ENCODE measurements around the gene HSD11B2. TPM values are rescaled to one million over a fixed set of nuclear protein-coding genes. Genes with fewer than 3 reads are reported as not detected.

The HSD11B2 gene
- total and polyA plus RNA-seq, 4 donors, result 3.0 to 9.3 (median 5.1) TPM

DNA sequence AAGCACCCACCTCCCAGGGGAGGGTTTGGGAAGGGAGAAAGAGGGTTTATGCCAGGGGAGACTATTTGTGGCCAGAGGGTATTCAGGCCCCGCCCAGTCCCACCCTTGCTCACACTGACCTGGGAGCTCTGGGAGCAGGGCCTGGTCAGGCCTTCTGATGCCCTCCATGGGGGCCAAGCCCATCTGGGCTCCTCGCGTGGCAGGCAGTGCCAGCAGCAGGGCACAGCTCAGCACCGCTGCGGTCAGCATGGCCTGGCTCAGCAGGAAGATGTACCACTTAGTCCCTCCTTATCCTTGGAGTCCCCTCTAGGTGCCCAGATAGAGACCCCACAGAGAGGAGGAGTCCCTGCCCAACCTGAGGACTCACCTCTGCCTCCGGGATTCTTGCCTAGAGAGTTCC, 52.2 kb downstream of the HSD11B2 start, which contains the start of gene AGRP:
TSS of gene AGRP (minus strand) at position 398 of the 400 bp plus-strand sequence. CDS start at position 249, 149 bp downstream.
- Histone ChIP-seq H3K9me3 (ENCODE audit: control insufficient read depth, insufficient read depth, low read length) (no peaks in the 10 kb centered on the region), H3K4me3 (ENCODE audit: low read depth, low read length) (no peak within 1 kb of the TSS), H3K36me3 (ENCODE audit: control insufficient read depth, insufficient read depth, low read length) (peaks cover 31% of the 10 kb centered on the region), H3K4me1 (ENCODE audit: control insufficient read depth, insufficient read depth, low read length) (peaks cover 38% of the 10 kb centered on the region), H3K27ac (ENCODE audit: low read depth, low read length) (no peak within 1 kb of the TSS), H3K27me3 (ENCODE audit: control insufficient read depth, insufficient read depth, low read length) (no peaks in the 10 kb centered on the region)
- DNase-seq (ENCODE audit: low read depth in 4 of 6, low spot score in 6 of 6), result no peak
- 97% methylated on average over 6 of the region's 6 CpGs for WGBS (ENCODE audit: insufficient coverage)

GRCh38 chr16:67483731-67484525, 53.0 kb downstream of the HSD11B2 start:
- H3K36me3 ChIP-seq (ENCODE audit: control insufficient read depth, insufficient read depth, low read length), result peaks cover 31% of the 10 kb centered on the region
- H3K4me3 ChIP-seq (ENCODE audit: low read depth, low read length), result no peak overlapping the region
- peaks cover 36% of the 10 kb centered on the region for H3K4me1 ChIP-seq (ENCODE audit: control insufficient read depth, insufficient read depth, low read length)
- no peak for DNase-seq (ENCODE audit: low read depth in 4 of 6, low spot score in 6 of 6)
- no peaks in the 10 kb centered on the region for H3K27me3 ChIP-seq (ENCODE audit: control insufficient read depth, insufficient read depth, low read length)
- no peaks in the 10 kb centered on the region for H3K9me3 ChIP-seq (ENCODE audit: control insufficient read depth, insufficient read depth, low read length)
- 92% methylated on average over 11 of the region's 12 CpGs for WGBS (ENCODE audit: insufficient coverage)
- H3K27ac ChIP-seq (ENCODE audit: low read depth, low read length), result no peak overlapping the region

DNA sequence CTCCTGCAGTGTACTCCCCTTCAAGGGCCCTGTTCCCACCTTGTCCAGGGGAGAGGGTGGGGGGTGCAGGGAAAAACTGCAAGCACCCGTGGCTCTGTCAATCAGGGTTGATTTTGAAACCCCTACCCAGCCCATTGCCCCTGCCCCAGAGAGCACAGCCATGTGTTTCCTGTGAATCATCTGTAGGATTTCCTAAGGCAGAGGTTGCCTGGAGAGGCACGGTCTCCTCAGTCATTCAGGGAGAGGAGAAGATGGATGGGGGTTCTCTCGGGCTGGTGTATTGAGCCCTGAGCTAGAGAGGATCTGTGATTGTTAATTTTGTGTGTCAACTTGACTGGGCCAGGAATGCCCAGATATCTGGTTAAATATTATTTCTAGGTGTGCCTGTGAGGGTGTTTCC, 55.9 kb downstream of the HSD11B2 start:
- peaks cover 14% of the 10 kb centered on the region for H3K4me1 ChIP-seq (ENCODE audit: control insufficient read depth, insufficient read depth, low read length)
- H3K9me3 ChIP-seq (ENCODE audit: control insufficient read depth, insufficient read depth, low read length), result no peaks in the 10 kb centered on the region
- H3K36me3 ChIP-seq (ENCODE audit: control insufficient read depth, insufficient read depth, low read length), result peaks cover 31% of the 10 kb centered on the region
- DNase-seq (ENCODE audit: low read depth in 4 of 6, low spot score in 6 of 6), result no peak
- no peak overlapping the region for H3K4me3 ChIP-seq (ENCODE audit: low read depth, low read length)
- H3K27ac ChIP-seq (ENCODE audit: low read depth, low read length), result no peak overlapping the region
- WGBS (ENCODE audit: insufficient coverage), result 72% methylated on average over 2 of the region's 3 CpGs
- no peaks in the 10 kb centered on the region for H3K27me3 ChIP-seq (ENCODE audit: control insufficient read depth, insufficient read depth, low read length)

Small RNA genes lying within 50 kb of the gene (small RNA-seq; reads per million reads assigned to genes)
- not detected for gene RNU1-123P (ENCODE audit: low replicate concordance)

Other genes starting within 250 kb of the HSD11B2 start
- 10 to 100 TPM; 22.2 to 34.6 TPM for gene MATCAP1, start 247.2 kb upstream of the HSD11B2 start, total RNA-seq
- gene MATCAP1, start 247.2 kb upstream of the HSD11B2 start, polyA plus RNA-seq (ENCODE audit: insufficient read length in 2 of 2), result 100 to 1,000 TPM; 127 to 157 TPM
- 1 to 10 TPM; 1.1 to 2.3 TPM for gene EXOC3L1, start 241.0 kb upstream of the HSD11B2 start, total RNA-seq
- gene EXOC3L1, start 241.0 kb upstream of the HSD11B2 start, polyA plus RNA-seq (ENCODE audit: insufficient read length in 2 of 2), result 1 to 10 TPM; 5.4 to 5.5 TPM
- gene E2F4, start 239.0 kb upstream of the HSD11B2 start, total RNA-seq, result 10 to 100 TPM; 16.7 to 39.4 TPM
- gene E2F4, start 239.0 kb upstream of the HSD11B2 start, polyA plus RNA-seq (ENCODE audit: insufficient read length in 2 of 2), result 10 to 100 TPM; 42.1 to 53.5 TPM
- 1 to 10 TPM in 1 of 2 donors, under 1 TPM in 1; 0.10 to 1.2 TPM for gene ELMO3, start 232.0 kb upstream of the HSD11B2 start, total RNA-seq
- 1 to 10 TPM; 1.5 to 2.9 TPM for gene ELMO3, start 232.0 kb upstream of the HSD11B2 start, polyA plus RNA-seq (ENCODE audit: insufficient read length in 2 of 2)
- gene TMEM208, start 204.0 kb upstream of the HSD11B2 start, total RNA-seq, result 10 to 100 TPM; 18.8 to 39.9 TPM
- 10 to 100 TPM; 51.5 to 57.4 TPM for gene TMEM208, start 204.0 kb upstream of the HSD11B2 start, polyA plus RNA-seq (ENCODE audit: insufficient read length in 2 of 2)
- gene FHOD1, start 183.6 kb upstream of the HSD11B2 start, total RNA-seq, result 10 to 100 TPM in 1 of 2 donors, 1 to 10 TPM in 1; 5.4 to 21.5 TPM
- 10 to 100 TPM; 23.9 to 34.3 TPM for gene FHOD1, start 183.6 kb upstream of the HSD11B2 start, polyA plus RNA-seq (ENCODE audit: insufficient read length in 2 of 2)
- gene SLC9A5, start 182.1 kb upstream of the HSD11B2 start, total RNA-seq, result 1 to 10 TPM; 1.4 to 1.7 TPM
- 1 to 10 TPM; 6.1 to 9.1 TPM for gene SLC9A5, start 182.1 kb upstream of the HSD11B2 start, polyA plus RNA-seq (ENCODE audit: insufficient read length in 2 of 2)
- 10 to 100 TPM in 1 of 2 donors, 1 to 10 TPM in 1; 6.0 to 10.9 TPM for gene PLEKHG4, start 151.6 kb upstream of the HSD11B2 start, total RNA-seq
- gene PLEKHG4, start 151.6 kb upstream of the HSD11B2 start, polyA plus RNA-seq (ENCODE audit: insufficient read length in 2 of 2), result 1 to 10 TPM; 5.5 to 6.1 TPM
- under 1 TPM; 0.50 to 0.99 TPM for gene KCTD19, start 104.4 kb upstream of the HSD11B2 start, total RNA-seq
- 1 to 10 TPM; 2.2 to 2.7 TPM for gene KCTD19, start 104.4 kb upstream of the HSD11B2 start, polyA plus RNA-seq (ENCODE audit: insufficient read length in 2 of 2)
- 1 to 10 TPM; 4.3 to 4.6 TPM for gene LRRC36, start 104.3 kb upstream of the HSD11B2 start, total RNA-seq
- 10 to 100 TPM in 1 of 2 donors, 1 to 10 TPM in 1; 7.1 to 10.9 TPM for gene LRRC36, start 104.3 kb upstream of the HSD11B2 start, polyA plus RNA-seq (ENCODE audit: insufficient read length in 2 of 2)
- gene TPPP3, start 37.6 kb upstream of the HSD11B2 start, total RNA-seq, result 10 to 100 TPM; 34.2 to 37.5 TPM
- 100 to 1,000 TPM; 109 to 115 TPM for gene TPPP3, start 37.6 kb upstream of the HSD11B2 start, polyA plus RNA-seq (ENCODE audit: insufficient read length in 2 of 2)
- 10 to 100 TPM in 1 of 2 donors, 1 to 10 TPM in 1; 3.5 to 12.6 TPM for gene ZDHHC1, start 14.6 kb upstream of the HSD11B2 start, total RNA-seq
- 10 to 100 TPM; 14.7 to 18.7 TPM for gene ZDHHC1, start 14.6 kb upstream of the HSD11B2 start, polyA plus RNA-seq (ENCODE audit: insufficient read length in 2 of 2)
- 100 to 1,000 TPM in 1 of 2 donors, 10 to 100 TPM in 1; 97.3 to 113 TPM for gene ATP6V0D1, start 50.0 kb downstream of the HSD11B2 start, total RNA-seq
- 100 to 1,000 TPM; 174 to 177 TPM for gene ATP6V0D1, start 50.0 kb downstream of the HSD11B2 start, polyA plus RNA-seq (ENCODE audit: insufficient read length in 2 of 2)
- not detected for gene AGRP, start 52.4 kb downstream of the HSD11B2 start, total RNA-seq
- under 1 TPM; 0.35 to 0.56 TPM for gene AGRP, start 52.4 kb downstream of the HSD11B2 start, polyA plus RNA-seq (ENCODE audit: insufficient read length in 2 of 2)
- gene RIPOR1, start 97.7 kb downstream of the HSD11B2 start, total RNA-seq, result 10 to 100 TPM; 33.1 to 46.3 TPM
- 100 to 1,000 TPM in 1 of 2 donors, 10 to 100 TPM in 1; 80.3 to 105 TPM for gene RIPOR1, start 97.7 kb downstream of the HSD11B2 start, polyA plus RNA-seq (ENCODE audit: insufficient read length in 2 of 2)
- 10 to 100 TPM; 39.7 to 44.0 TPM for gene CTCF, start 131.4 kb downstream of the HSD11B2 start, total RNA-seq
- gene CTCF, start 131.4 kb downstream of the HSD11B2 start, polyA plus RNA-seq (ENCODE audit: insufficient read length in 2 of 2), result 10 to 100 TPM; 59.2 to 65.1 TPM
- 1 to 10 TPM; 2.0 to 3.4 TPM for gene CARMIL2, start 214.0 kb downstream of the HSD11B2 start, total RNA-seq
- 10 to 100 TPM; 37.6 to 40.0 TPM for gene CARMIL2, start 214.0 kb downstream of the HSD11B2 start, polyA plus RNA-seq (ENCODE audit: insufficient read length in 2 of 2)
- gene ACD, start 229.1 kb downstream of the HSD11B2 start, total RNA-seq, result 10 to 100 TPM; 15.8 to 23.9 TPM
- gene ACD, start 229.1 kb downstream of the HSD11B2 start, polyA plus RNA-seq (ENCODE audit: insufficient read length in 2 of 2), result 10 to 100 TPM; 39.7 to 49.3 TPM
- 1 to 10 TPM; 7.2 to 8.3 TPM for gene PARD6A, start 229.8 kb downstream of the HSD11B2 start, total RNA-seq
- 10 to 100 TPM; 20.5 to 20.9 TPM for gene PARD6A, start 229.8 kb downstream of the HSD11B2 start, polyA plus RNA-seq (ENCODE audit: insufficient read length in 2 of 2)
- gene ENKD1, start 235.6 kb downstream of the HSD11B2 start, total RNA-seq, result 10 to 100 TPM in 1 of 2 donors, 1 to 10 TPM in 1; 9.5 to 29.4 TPM
- 10 to 100 TPM; 28.9 to 30.2 TPM for gene ENKD1, start 235.6 kb downstream of the HSD11B2 start, polyA plus RNA-seq (ENCODE audit: insufficient read length in 2 of 2)
- gene C16orf86, start 235.7 kb downstream of the HSD11B2 start, total RNA-seq, result 1 to 10 TPM; 2.8 to 6.9 TPM
- 1 to 10 TPM; 4.2 to 6.2 TPM for gene C16orf86, start 235.7 kb downstream of the HSD11B2 start, polyA plus RNA-seq (ENCODE audit: insufficient read length in 2 of 2)